Measurements from ENCODE around the gene ARHGAP15. TPM values are rescaled to one million over a fixed set of nuclear protein-coding genes. Genes with fewer than 3 reads are reported as not detected.

The ARHGAP15 gene
- total RNA-seq, 2 donors from 2014 or later = 11.0 to 11.8 TPM

DNA sequence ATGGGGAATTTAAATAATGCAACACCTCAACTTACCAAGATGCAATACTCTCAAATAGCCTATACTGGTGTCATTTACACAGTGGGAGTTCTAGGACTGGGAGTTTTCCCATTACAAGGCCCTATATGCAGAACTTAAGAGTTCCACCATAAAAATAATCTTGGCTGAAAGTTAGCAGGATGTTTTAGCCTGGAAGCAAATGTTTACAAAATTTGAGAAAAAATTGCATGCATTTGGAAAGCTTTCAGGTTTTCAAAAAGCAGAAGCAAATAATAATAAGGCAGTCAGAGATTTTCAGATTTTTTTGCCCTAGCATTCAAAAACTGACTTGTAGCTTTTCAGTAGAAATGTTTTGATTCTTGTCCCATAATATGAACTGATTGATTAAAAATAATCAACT lies 397.3 kb downstream of the ARHGAP15 start:
- TF ChIP-seq, protein P1, sequence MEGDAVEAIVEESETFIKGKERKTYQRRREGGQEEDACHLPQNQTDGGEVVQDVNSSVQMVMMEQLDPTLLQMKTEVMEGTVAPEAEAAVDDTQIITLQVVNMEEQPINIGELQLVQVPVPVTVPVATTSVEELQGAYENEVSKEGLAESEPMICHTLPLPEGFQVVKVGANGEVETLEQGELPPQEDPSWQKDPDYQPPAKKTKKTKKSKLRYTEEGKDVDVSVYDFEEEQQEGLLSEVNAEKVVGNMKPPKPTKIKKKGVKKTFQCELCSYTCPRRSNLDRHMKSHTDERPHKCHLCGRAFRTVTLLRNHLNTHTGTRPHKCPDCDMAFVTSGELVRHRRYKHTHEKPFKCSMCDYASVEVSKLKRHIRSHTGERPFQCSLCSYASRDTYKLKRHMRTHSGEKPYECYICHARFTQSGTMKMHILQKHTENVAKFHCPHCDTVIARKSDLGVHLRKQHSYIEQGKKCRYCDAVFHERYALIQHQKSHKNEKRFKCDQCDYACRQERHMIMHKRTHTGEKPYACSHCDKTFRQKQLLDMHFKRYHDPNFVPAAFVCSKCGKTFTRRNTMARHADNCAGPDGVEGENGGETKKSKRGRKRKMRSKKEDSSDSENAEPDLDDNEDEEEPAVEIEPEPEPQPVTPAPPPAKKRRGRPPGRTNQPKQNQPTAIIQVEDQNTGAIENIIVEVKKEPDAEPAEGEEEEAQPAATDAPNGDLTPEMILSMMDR (IDR thresholded peaks at IDR 0.05) = no peak

DNA sequence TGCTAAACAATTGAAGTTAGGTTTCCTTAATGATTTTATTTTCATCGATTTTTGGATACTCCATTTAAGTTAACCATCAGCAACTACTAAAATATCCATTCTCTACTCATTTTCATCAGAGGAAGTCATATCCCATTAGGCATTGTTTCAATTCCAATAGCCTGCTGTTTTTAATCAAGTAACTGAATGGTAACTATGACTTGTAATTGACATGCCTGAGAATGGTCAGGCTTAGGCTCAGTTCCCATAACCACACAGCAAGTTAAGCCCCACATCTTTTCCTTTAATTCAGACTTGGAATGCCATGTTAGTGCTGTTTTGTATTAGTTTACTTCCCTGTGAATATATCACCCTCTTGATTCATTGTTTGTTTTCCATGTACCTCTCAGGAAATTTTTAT lies 398.8 kb downstream of the ARHGAP15 start:
- TF ChIP-seq, protein P1 (IDR thresholded peaks at IDR 0.05) = no peak
- Histone ChIP-seq H3K36me3 (no peaks in the 10 kb centered on the region), H3K27me3 (replicated peaks; ENCODE audit: insufficient read depth) (no peaks in the 10 kb centered on the region), H3K4me3 (no peak overlapping the region), H3K27ac (no peak overlapping the region), H3K4me1 (ENCODE audit: control insufficient read depth in 1 of 2, low read depth in 2 of 2) (peaks cover 29 to 38% of the 10 kb centered on the region in 2 donors), H3K9me3 (no peaks in the 10 kb centered on the region)
- DNase-seq (ENCODE audit: low spot score) = no peak
- ATAC-seq (ENCODE audit: insufficient number of reproducible peaks, low FRiP score, low read depth) = no peak

More for the DNA sequence above, 397.3 kb downstream of the ARHGAP15 start:
- ATAC-seq (ENCODE audit: insufficient number of reproducible peaks, low FRiP score, low read depth) = no peak
- no peaks in the 10 kb centered on the region for H3K9me3 ChIP-seq
- no peaks in the 10 kb centered on the region for H3K27me3 ChIP-seq (replicated peaks; ENCODE audit: insufficient read depth)
- H3K4me3 ChIP-seq = no peak overlapping the region
- H3K36me3 ChIP-seq = no peaks in the 10 kb centered on the region
- peaks cover 39 to 48% of the 10 kb centered on the region in 2 donors for H3K4me1 ChIP-seq (ENCODE audit: control insufficient read depth in 1 of 2, low read depth in 2 of 2)
- DNase-seq (ENCODE audit: low spot score) = no peak
- no peak overlapping the region for H3K27ac ChIP-seq

GRCh38 chr2:143529118-143529720 lies 400.0 kb downstream of the ARHGAP15 start:
- no peaks in the 10 kb centered on the region for H3K36me3 ChIP-seq
- H3K4me1 ChIP-seq (ENCODE audit: control insufficient read depth in 1 of 2, low read depth in 2 of 2) = peaks cover 18 to 26% of the 10 kb centered on the region in 2 donors
- no peaks in the 10 kb centered on the region for H3K27me3 ChIP-seq (replicated peaks; ENCODE audit: insufficient read depth)
- no peak overlapping the region for H3K4me3 ChIP-seq
- H3K9me3 ChIP-seq = no peaks in the 10 kb centered on the region
- DNase-seq (ENCODE audit: low spot score) (no peak), ATAC-seq (ENCODE audit: insufficient number of reproducible peaks, low FRiP score, low read depth) (no peak)
- TF ChIP-seq, protein P1 (IDR thresholded peaks at IDR 0.05) = no peak
- no peak overlapping the region for H3K27ac ChIP-seq

DNA sequence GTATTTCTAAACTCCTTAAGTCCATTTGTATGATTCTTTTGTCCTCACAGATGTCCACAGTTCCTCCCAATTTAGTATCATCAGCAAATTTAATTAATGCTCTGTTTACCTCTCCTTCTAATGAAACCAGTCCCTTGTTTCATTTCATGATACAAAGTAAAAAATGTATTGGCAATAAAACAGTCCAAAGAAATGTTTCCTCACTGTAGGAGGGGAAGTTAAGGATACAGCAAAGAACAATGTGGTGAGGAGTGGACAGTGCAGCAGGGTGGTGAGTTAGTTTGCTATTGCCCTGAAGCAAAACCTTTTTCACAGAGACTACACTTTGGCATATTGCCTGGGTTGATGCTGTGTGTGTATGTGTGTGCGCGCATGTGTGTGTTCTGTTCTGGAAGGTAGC lies 401.5 kb downstream of the ARHGAP15 start:
- no peak overlapping the region for H3K4me3 ChIP-seq
- TF ChIP-seq, protein P1 (IDR thresholded peaks at IDR 0.05) = no peak
- no peaks in the 10 kb centered on the region for H3K36me3 ChIP-seq
- H3K27ac ChIP-seq = no peak overlapping the region
- H3K9me3 ChIP-seq = no peaks in the 10 kb centered on the region
- H3K4me1 ChIP-seq (ENCODE audit: control insufficient read depth in 1 of 2, low read depth in 2 of 2) = peaks cover 3 to 11% of the 10 kb centered on the region in 2 donors
- H3K27me3 ChIP-seq (replicated peaks; ENCODE audit: insufficient read depth) = no peaks in the 10 kb centered on the region
- ATAC-seq (ENCODE audit: insufficient number of reproducible peaks, low FRiP score, low read depth) (no peak), DNase-seq (ENCODE audit: low spot score) (no peak)

GRCh38 chr2:143532061-143532460 lies 402.8 kb downstream of the ARHGAP15 start:
- DNase-seq (ENCODE audit: low spot score) (no peak), ATAC-seq (ENCODE audit: insufficient number of reproducible peaks, low FRiP score, low read depth) (no peak)
- Histone ChIP-seq H3K27me3 (replicated peaks; ENCODE audit: insufficient read depth) (no peaks in the 10 kb centered on the region), H3K36me3 (no peaks in the 10 kb centered on the region), H3K4me3 (no peak overlapping the region), H3K4me1 (ENCODE audit: control insufficient read depth in 1 of 2, low read depth in 2 of 2) (no peaks in the 10 kb centered on the region), H3K27ac (no peak overlapping the region), H3K9me3 (no peaks in the 10 kb centered on the region)
- TF ChIP-seq, protein P1 (IDR thresholded peaks at IDR 0.05) = no peak

All from thoracic aorta (tissue), 2 donors.